ENCODE measurements around the gene CADPS2. TPM values are rescaled to one million over a fixed set of nuclear protein-coding genes. Genes with fewer than 3 reads are reported as not detected.

Gene CADPS2
- total and polyA plus RNA-seq, 4 donors: 5.6 to 41.1 (median 11.0) TPM

GRCh38 chr7:122864838-122865237, 21.4 kb downstream of the CADPS2 start:
- no peak overlapping the region for H3K27ac ChIP-seq (ENCODE audit: low read depth in 1 of 2, low read length in 2 of 2)
- H3K4me3 ChIP-seq (ENCODE audit: low read depth in 1 of 3, low read length in 3 of 3): no peak overlapping the region
- H3K9ac ChIP-seq (ENCODE audit: low read depth in 1 of 2, low read length in 2 of 2): no peak overlapping the region
- no peaks in the 10 kb centered on the region for H3K27me3 ChIP-seq (ENCODE audit: control insufficient read depth in 4 of 4, insufficient read depth in 4 of 4, low read length in 3 of 4)
- H3K9me3 ChIP-seq (ENCODE audit: control insufficient read depth in 4 of 4, low read length in 3 of 4): peaks cover 0 to 13% (median 4%) of the 10 kb centered on the region in 4 donors
- DNase-seq (ENCODE audit: low spot score): no peak
- no peak for TF ChIP-seq HNF4A (conservative IDR thresholded peaks at IDR 0.05)
- no peak for TF ChIP-seq TAF1 (conservative IDR thresholded peaks at IDR 0.05)
- TF ChIP-seq FOXA2 (IDR thresholded peaks at IDR 0.05): no peak
- TF ChIP-seq EGR1 (IDR thresholded peaks at IDR 0.05; ENCODE audit: low read depth in 2 of 2): no peak
- TF ChIP-seq, protein P1, sequence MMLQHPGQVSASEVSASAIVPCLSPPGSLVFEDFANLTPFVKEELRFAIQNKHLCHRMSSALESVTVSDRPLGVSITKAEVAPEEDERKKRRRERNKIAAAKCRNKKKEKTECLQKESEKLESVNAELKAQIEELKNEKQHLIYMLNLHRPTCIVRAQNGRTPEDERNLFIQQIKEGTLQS (IDR thresholded peaks at IDR 0.05): no peak
- TF ChIP-seq JUND (IDR thresholded peaks at IDR 0.05): no peak
- TF ChIP-seq REST (IDR thresholded peaks at IDR 0.05): no peak
- TF ChIP-seq NR2F2 (IDR thresholded peaks at IDR 0.05): no peak
- no peak for TF ChIP-seq HNF4G (IDR thresholded peaks at IDR 0.05)
- no peak for TF ChIP-seq RXRA (IDR thresholded peaks at IDR 0.05)
- no peak for TF ChIP-seq GABPA (IDR thresholded peaks at IDR 0.05 in 1 of 2, conservative IDR thresholded peaks at IDR 0.05 in 1 of 2)
- TF ChIP-seq, protein P2, sequence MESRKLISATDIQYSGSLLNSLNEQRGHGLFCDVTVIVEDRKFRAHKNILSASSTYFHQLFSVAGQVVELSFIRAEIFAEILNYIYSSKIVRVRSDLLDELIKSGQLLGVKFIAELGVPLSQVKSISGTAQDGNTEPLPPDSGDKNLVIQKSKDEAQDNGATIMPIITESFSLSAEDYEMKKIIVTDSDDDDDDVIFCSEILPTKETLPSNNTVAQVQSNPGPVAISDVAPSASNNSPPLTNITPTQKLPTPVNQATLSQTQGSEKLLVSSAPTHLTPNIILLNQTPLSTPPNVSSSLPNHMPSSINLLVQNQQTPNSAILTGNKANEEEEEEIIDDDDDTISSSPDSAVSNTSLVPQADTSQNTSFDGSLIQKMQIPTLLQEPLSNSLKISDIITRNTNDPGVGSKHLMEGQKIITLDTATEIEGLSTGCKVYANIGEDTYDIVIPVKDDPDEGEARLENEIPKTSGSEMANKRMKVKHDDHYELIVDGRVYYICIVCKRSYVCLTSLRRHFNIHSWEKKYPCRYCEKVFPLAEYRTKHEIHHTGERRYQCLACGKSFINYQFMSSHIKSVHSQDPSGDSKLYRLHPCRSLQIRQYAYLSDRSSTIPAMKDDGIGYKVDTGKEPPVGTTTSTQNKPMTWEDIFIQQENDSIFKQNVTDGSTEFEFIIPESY (IDR thresholded peaks at IDR 0.05): no peak
- no peak for TF ChIP-seq SP1 (IDR thresholded peaks at IDR 0.05)
- WGBS: 88% methylated on average over 3 of the region's 3 CpGs
- H3K36me3 ChIP-seq (ENCODE audit: control insufficient read depth in 4 of 4, insufficient read depth in 3 of 4, low read depth in 1 of 4, low read length in 3 of 4): no peaks in the 10 kb centered on the region
- no peaks in the 10 kb centered on the region for H3K4me1 ChIP-seq (ENCODE audit: control insufficient read depth in 4 of 4, insufficient read depth in 4 of 4, low read length in 3 of 4)

- H3K9ac ChIP-seq (ENCODE audit: low read depth in 1 of 2, low read length in 2 of 2): no peak overlapping the region
- no peaks in the 10 kb centered on the region for H3K36me3 ChIP-seq (ENCODE audit: control insufficient read depth in 4 of 4, insufficient read depth in 3 of 4, low read depth in 1 of 4, low read length in 3 of 4)
- H3K4me1 ChIP-seq (ENCODE audit: control insufficient read depth in 4 of 4, insufficient read depth in 4 of 4, low read length in 3 of 4): no peaks in the 10 kb centered on the region
- no peak for DNase-seq (ENCODE audit: low spot score)
- no peak overlapping the region for H3K4me3 ChIP-seq (ENCODE audit: low read depth in 1 of 3, low read length in 3 of 3)
- no peaks in the 10 kb centered on the region for H3K27me3 ChIP-seq (ENCODE audit: control insufficient read depth in 4 of 4, insufficient read depth in 4 of 4, low read length in 3 of 4)
- peaks cover 0 to 5% (median 1%) of the 10 kb centered on the region in 4 donors for H3K9me3 ChIP-seq (ENCODE audit: control insufficient read depth in 4 of 4, low read length in 3 of 4)
- no peak for TF ChIP-seq YY1 (IDR thresholded peaks at IDR 0.05)
- 97% methylated on average over 2 of the region's 2 CpGs for WGBS
- no peak overlapping the region for H3K27ac ChIP-seq (ENCODE audit: low read depth in 1 of 2, low read length in 2 of 2)
These were observed 22.2 kb downstream of the CADPS2 start for GRCh38 chr7:122864016-122864415.

DNA sequence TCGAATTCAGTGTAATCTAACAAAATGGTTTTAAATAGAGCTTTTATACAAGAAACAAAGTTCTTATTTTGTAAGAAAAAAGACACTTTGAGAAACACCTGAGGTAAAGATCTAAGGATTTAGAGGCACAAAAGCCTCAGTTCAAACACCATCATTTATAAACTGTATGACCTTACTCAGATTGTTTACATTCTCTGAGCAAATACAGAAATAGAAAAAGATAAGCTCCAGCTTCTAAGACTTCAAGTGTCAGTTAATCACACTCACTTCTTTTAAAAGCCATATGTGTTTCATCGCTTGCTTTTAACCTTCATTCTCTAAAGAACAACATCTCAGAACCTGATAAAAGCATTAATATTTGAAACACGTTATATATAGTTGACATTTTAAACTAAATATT, 27.9 kb downstream of the CADPS2 start:
- no peak overlapping the region for H3K4me3 ChIP-seq (ENCODE audit: low read depth in 1 of 3, low read length in 3 of 3)
- no peaks in the 10 kb centered on the region for H3K4me1 ChIP-seq (ENCODE audit: control insufficient read depth in 4 of 4, insufficient read depth in 4 of 4, low read length in 3 of 4)
- 87% methylated on average over 3 of the region's 3 CpGs for WGBS
- no peak for DNase-seq (ENCODE audit: low spot score)
- H3K36me3 ChIP-seq (ENCODE audit: control insufficient read depth in 4 of 4, insufficient read depth in 3 of 4, low read depth in 1 of 4, low read length in 3 of 4): no peaks in the 10 kb centered on the region
- H3K27me3 ChIP-seq (ENCODE audit: control insufficient read depth in 4 of 4, insufficient read depth in 4 of 4, low read length in 3 of 4): no peaks in the 10 kb centered on the region
- no peaks in the 10 kb centered on the region for H3K9me3 ChIP-seq (ENCODE audit: control insufficient read depth in 4 of 4, low read length in 3 of 4)
- no peak overlapping the region for H3K27ac ChIP-seq (ENCODE audit: low read depth in 1 of 2, low read length in 2 of 2)
- H3K9ac ChIP-seq (ENCODE audit: low read depth in 1 of 2, low read length in 2 of 2): no peak overlapping the region
- TF ChIP-seq TAF1 (conservative IDR thresholded peaks at IDR 0.05): no peak
- TF ChIP-seq EGR1 (IDR thresholded peaks at IDR 0.05; ENCODE audit: low read depth in 2 of 2): no peak
- no peak for TF ChIP-seq YY1 (IDR thresholded peaks at IDR 0.05)
- no peak for TF ChIP-seq HNF4G (IDR thresholded peaks at IDR 0.05)
- TF ChIP-seq HNF4A (conservative IDR thresholded peaks at IDR 0.05): no peak
- TF ChIP-seq, protein P1 (IDR thresholded peaks at IDR 0.05): no peak
- TF ChIP-seq, protein P2 (IDR thresholded peaks at IDR 0.05): no peak
- TF ChIP-seq JUND (IDR thresholded peaks at IDR 0.05): no peak
- TF ChIP-seq FOXA1 (IDR thresholded peaks at IDR 0.05): no peak
- no peak for TF ChIP-seq GABPA (IDR thresholded peaks at IDR 0.05 in 1 of 2, conservative IDR thresholded peaks at IDR 0.05 in 1 of 2)
- no peak for TF ChIP-seq RAD21 (IDR thresholded peaks at IDR 0.05)
- TF ChIP-seq MAX (IDR thresholded peaks at IDR 0.05): no peak

Data from liver (tissue), 9 donors.